Osteoblast (primary cell): Measurements from ENCODE around the gene PPP1R9A. TPM values are rescaled to one million over a fixed set of nuclear protein-coding genes. Genes with fewer than 3 reads are reported as not detected.

Source experiments
- DNase-seq: peaks from one replicate; pipeline ENCODE4 v3.0.0; 2011; ENCODE audit warnings: low spot score, mixed read lengths; ENCODE audit not compliant: insufficient read length; ENCODE audit errors: missing footprints
- H2AFZ ChIP-seq: 2 replicates; pipeline ENCODE4 v1.6.0; 2011; ENCODE audit warnings: mild to moderate bottlenecking, low read length
- H3K27ac ChIP-seq: 2 replicates; pipeline ENCODE4 v1.5.1; 2011; ENCODE audit warnings: mild to moderate bottlenecking, low read depth, low read length, moderate library complexity
- H3K27me3 ChIP-seq: 2 replicates; pipeline ENCODE4 v1.6.0; 2012; ENCODE audit warnings: mild to moderate bottlenecking, control low read depth, inconsistent platforms, low read length, moderate library complexity; ENCODE audit not compliant: insufficient read depth
- H3K36me3 ChIP-seq: 2 replicates; pipeline ENCODE4 v1.5.1; 2011; ENCODE audit warnings: mild to moderate bottlenecking, low read length, control low read depth, moderate library complexity; ENCODE audit not compliant: insufficient read depth
- H3K4me1 ChIP-seq: 2 replicates; pipeline ENCODE4 v1.5.1; 2011; ENCODE audit warnings: mild to moderate bottlenecking, low read length, control low read depth, moderate library complexity; ENCODE audit not compliant: insufficient read depth
- H3K4me2 ChIP-seq: 2 replicates; pipeline ENCODE4 v1.6.0; 2011; ENCODE audit warnings: mild to moderate bottlenecking, low read length; ENCODE audit not compliant: insufficient read depth
- H3K4me3 ChIP-seq: fragments of 200-600 bp; sonication (generic); 3 replicates; pipeline ENCODE4 v1.5.1; 2012; ENCODE audit warnings: mild to moderate bottlenecking, low read length, inconsistent platforms; ENCODE audit not compliant: insufficient read depth
- H3K79me2 ChIP-seq: 2 replicates; pipeline ENCODE4 v1.6.0; 2012; ENCODE audit warnings: mild to moderate bottlenecking, low read length, control low read depth, inconsistent platforms; ENCODE audit not compliant: insufficient read depth
- H3K9me3 ChIP-seq: 2 replicates; pipeline ENCODE4 v1.5.1; 2011; ENCODE audit warnings: low read depth, low read length, control low read depth
- H4K20me1 ChIP-seq: 2 replicates; pipeline ENCODE4 v1.6.0; 2012; ENCODE audit warnings: mild to moderate bottlenecking, low read length, control low read depth; ENCODE audit not compliant: insufficient read depth
- CTCF ChIP-seq: IDR thresholded peaks from 2 replicates; pipeline ENCODE4 v1.5.1; 2011; ENCODE audit warnings: mild to moderate bottlenecking, low read depth, low read length, moderate library complexity; ENCODE audit errors: extremely low read depth
- total RNA-seq: library from RNA; depleted of rRNA; stranded (reverse); fragments of >200 nt; gene quantifications from 2 replicates; pipeline ENCODE4 v1.2.3, GENCODE V29; 2012

Gene PPP1R9A
- total RNA-seq, 1 donor = under 0.01 TPM

GRCh38 chr7:95139922-95140321, 232.5 kb downstream of the PPP1R9A start:
- no peak for DNase-seq
- no peak overlapping the region for H3K4me2 ChIP-seq
- H2AFZ ChIP-seq = no peak overlapping the region
- H3K27me3 ChIP-seq = no peaks in the 10 kb centered on the region
- H4K20me1 ChIP-seq = no peaks in the 10 kb centered on the region
- TF ChIP-seq CTCF = no peak
- no peaks in the 10 kb centered on the region for H3K36me3 ChIP-seq
- no peak overlapping the region for H3K27ac ChIP-seq
- H3K4me3 ChIP-seq = no peak overlapping the region
- no peaks in the 10 kb centered on the region for H3K79me2 ChIP-seq
- no peaks in the 10 kb centered on the region for H3K9me3 ChIP-seq
- H3K4me1 ChIP-seq = no peaks in the 10 kb centered on the region

GRCh38 chr7:95141755-95142154, 234.4 kb downstream of the PPP1R9A start:
- H3K79me2 ChIP-seq = no peaks in the 10 kb centered on the region
- no peak overlapping the region for H3K4me2 ChIP-seq
- H3K9me3 ChIP-seq = no peaks in the 10 kb centered on the region
- no peak overlapping the region for H3K27ac ChIP-seq
- DNase-seq = no peak
- TF ChIP-seq CTCF = no peak
- no peak overlapping the region for H3K4me3 ChIP-seq
- no peaks in the 10 kb centered on the region for H3K4me1 ChIP-seq
- no peaks in the 10 kb centered on the region for H4K20me1 ChIP-seq
- no peaks in the 10 kb centered on the region for H3K27me3 ChIP-seq
- no peak overlapping the region for H2AFZ ChIP-seq
- no peaks in the 10 kb centered on the region for H3K36me3 ChIP-seq

GRCh38 chr7:95144256-95144655, 236.9 kb downstream of the PPP1R9A start:
- no peaks in the 10 kb centered on the region for H4K20me1 ChIP-seq
- H3K36me3 ChIP-seq = no peaks in the 10 kb centered on the region
- no peaks in the 10 kb centered on the region for H3K9me3 ChIP-seq
- DNase-seq = no peak
- H3K79me2 ChIP-seq = no peaks in the 10 kb centered on the region
- H3K27me3 ChIP-seq = no peaks in the 10 kb centered on the region
- no peak overlapping the region for H2AFZ ChIP-seq
- no peak overlapping the region for H3K4me2 ChIP-seq
- H3K27ac ChIP-seq = no peak overlapping the region
- no peak overlapping the region for H3K4me3 ChIP-seq
- TF ChIP-seq CTCF = no peak
- H3K4me1 ChIP-seq = no peaks in the 10 kb centered on the region

GRCh38 chr7:95155965-95156364, 248.6 kb downstream of the PPP1R9A start:
- Histone ChIP-seq H3K4me1 (no peaks in the 10 kb centered on the region), H3K27me3 (no peaks in the 10 kb centered on the region), H3K4me3 (no peak overlapping the region), H2AFZ (no peak overlapping the region), H3K27ac (no peak overlapping the region), H3K36me3 (no peaks in the 10 kb centered on the region), H3K9me3 (no peaks in the 10 kb centered on the region), H3K79me2 (no peaks in the 10 kb centered on the region), H3K4me2 (no peak overlapping the region), H4K20me1 (no peaks in the 10 kb centered on the region)
- no peak for DNase-seq
- TF ChIP-seq CTCF = no peak
